ENCODE measurements around the gene PARVB. TPM values are rescaled to one million over a fixed set of nuclear protein-coding genes. Genes with fewer than 3 reads are reported as not detected.

PARVB gene
- total RNA-seq, 2 donors from 2014 or later = 7.3 to 9.2 TPM

GRCh38 chr22:44119669-44120313, 95.7 kb downstream of the PARVB start:
- intact Hi-C loops (cut with DNase I) = no loop called here
- no peaks in the 10 kb centered on the region for H3K27me3 ChIP-seq
- no peaks in the 10 kb centered on the region for H3K4me1 ChIP-seq
- H3K27ac ChIP-seq = no peak overlapping the region
- DNase-seq (no peak), ATAC-seq (no peak)
- no peaks in the 10 kb centered on the region for H3K9me3 ChIP-seq
- no peaks in the 10 kb centered on the region for H3K36me3 ChIP-seq (replicated peaks in 1 of 2; ENCODE audit: insufficient read depth in 1 of 2, low read depth in 2 of 2)
- H3K4me3 ChIP-seq = no peak overlapping the region
- WGBS, 2 donors = 87 to 88% methylated on average over 16 to 23 of the region's 23 CpGs
- TF ChIP-seq POLR2A (IDR thresholded peaks at IDR 0.05) = no peak
- TF ChIP-seq, protein P1, sequence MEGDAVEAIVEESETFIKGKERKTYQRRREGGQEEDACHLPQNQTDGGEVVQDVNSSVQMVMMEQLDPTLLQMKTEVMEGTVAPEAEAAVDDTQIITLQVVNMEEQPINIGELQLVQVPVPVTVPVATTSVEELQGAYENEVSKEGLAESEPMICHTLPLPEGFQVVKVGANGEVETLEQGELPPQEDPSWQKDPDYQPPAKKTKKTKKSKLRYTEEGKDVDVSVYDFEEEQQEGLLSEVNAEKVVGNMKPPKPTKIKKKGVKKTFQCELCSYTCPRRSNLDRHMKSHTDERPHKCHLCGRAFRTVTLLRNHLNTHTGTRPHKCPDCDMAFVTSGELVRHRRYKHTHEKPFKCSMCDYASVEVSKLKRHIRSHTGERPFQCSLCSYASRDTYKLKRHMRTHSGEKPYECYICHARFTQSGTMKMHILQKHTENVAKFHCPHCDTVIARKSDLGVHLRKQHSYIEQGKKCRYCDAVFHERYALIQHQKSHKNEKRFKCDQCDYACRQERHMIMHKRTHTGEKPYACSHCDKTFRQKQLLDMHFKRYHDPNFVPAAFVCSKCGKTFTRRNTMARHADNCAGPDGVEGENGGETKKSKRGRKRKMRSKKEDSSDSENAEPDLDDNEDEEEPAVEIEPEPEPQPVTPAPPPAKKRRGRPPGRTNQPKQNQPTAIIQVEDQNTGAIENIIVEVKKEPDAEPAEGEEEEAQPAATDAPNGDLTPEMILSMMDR (IDR thresholded peaks at IDR 0.05) = no peak

DNA sequence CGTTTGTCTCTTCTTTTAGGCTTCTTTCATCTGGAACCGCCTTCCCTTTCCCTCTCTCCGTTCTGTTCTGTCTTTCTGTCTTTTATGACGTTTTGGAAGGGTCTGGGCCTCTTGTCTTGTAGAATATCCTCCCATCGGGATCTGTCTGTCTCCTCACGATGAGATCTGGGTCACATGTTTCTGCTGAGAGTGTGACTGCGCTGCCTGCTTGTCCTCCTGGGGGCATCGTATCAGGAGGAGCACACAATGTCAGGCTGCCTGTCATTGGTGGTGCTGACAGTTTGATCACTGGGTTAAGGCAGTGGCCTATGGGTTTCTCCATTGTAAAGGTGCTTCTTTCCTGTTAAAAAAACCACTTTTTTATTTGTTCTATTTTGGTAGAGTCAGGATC, 96.2 kb downstream of the PARVB start:
- Histone ChIP-seq H3K9me3 (no peaks in the 10 kb centered on the region), H3K36me3 (replicated peaks in 1 of 2; ENCODE audit: insufficient read depth in 1 of 2, low read depth in 2 of 2) (no peaks in the 10 kb centered on the region), H3K27me3 (no peaks in the 10 kb centered on the region), H3K4me1 (no peaks in the 10 kb centered on the region), H3K4me3 (no peak overlapping the region), H3K27ac (no peak overlapping the region)
- 77 to 83% methylated on average over 8 of the region's 8 CpGs for WGBS, 2 donors
- DNase-seq = no peak
- intact Hi-C loops (cut with DNase I) = no loop called here
- TF ChIP-seq, protein P1 (IDR thresholded peaks at IDR 0.05) = no peak
- no peak for TF ChIP-seq POLR2A (IDR thresholded peaks at IDR 0.05)
- ATAC-seq = no peak

GRCh38 chr22:44125421-44125820, 101.3 kb downstream of the PARVB start:
- H3K36me3 ChIP-seq (replicated peaks in 1 of 2; ENCODE audit: insufficient read depth in 1 of 2, low read depth in 2 of 2) = no peaks in the 10 kb centered on the region
- intact Hi-C loops (cut with DNase I) = no loop called here
- H3K4me1 ChIP-seq = no peaks in the 10 kb centered on the region
- H3K27me3 ChIP-seq = no peaks in the 10 kb centered on the region
- no peak for ATAC-seq
- WGBS, 2 donors = 81 to 89% methylated on average over 6 of the region's 6 CpGs
- DNase-seq = peak in 1 of 4 donors; percentile 3
- TF ChIP-seq, protein P1 (IDR thresholded peaks at IDR 0.05) = no peak
- no peak for TF ChIP-seq POLR2A (IDR thresholded peaks at IDR 0.05)
- peaks cover 0 to 11% (median 0%) of the 10 kb centered on the region in 3 donors for H3K9me3 ChIP-seq
- no peak overlapping the region for H3K27ac ChIP-seq
- no peak overlapping the region for H3K4me3 ChIP-seq

- DNase-seq (no peak), ATAC-seq (no peak)
- H3K27ac ChIP-seq = no peak overlapping the region
- peaks cover 0 to 11% (median 0%) of the 10 kb centered on the region in 3 donors for H3K9me3 ChIP-seq
- H3K4me1 ChIP-seq = no peaks in the 10 kb centered on the region
- intact Hi-C loops (cut with DNase I) = no loop called here
- no peak overlapping the region for H3K4me3 ChIP-seq
- H3K36me3 ChIP-seq (replicated peaks in 1 of 2; ENCODE audit: insufficient read depth in 1 of 2, low read depth in 2 of 2) = no peaks in the 10 kb centered on the region
- no peaks in the 10 kb centered on the region for H3K27me3 ChIP-seq
- 82 to 96% methylated on average over 2 of the region's 2 CpGs for WGBS, 2 donors
- TF ChIP-seq, protein P1 (IDR thresholded peaks at IDR 0.05) = no peak
- TF ChIP-seq POLR2A (IDR thresholded peaks at IDR 0.05) = no peak
Observed at GRCh38 chr22:44126807-44127206, 102.7 kb downstream of the PARVB start.

GRCh38 chr22:44127356-44127755, 103.3 kb downstream of the PARVB start:
- ATAC-seq = no peak
- TF ChIP-seq POLR2A (IDR thresholded peaks at IDR 0.05) = no peak
- TF ChIP-seq, protein P1 (IDR thresholded peaks at IDR 0.05) = no peak
- DNase-seq = peak in 1 of 4 donors; percentile 36
- no peak overlapping the region for H3K4me3 ChIP-seq
- H3K27ac ChIP-seq = no peak overlapping the region
- no peaks in the 10 kb centered on the region for H3K4me1 ChIP-seq
- WGBS, 2 donors = 47 to 60% methylated on average over 1 of the region's 1 CpG
- H3K9me3 ChIP-seq = peaks cover 0 to 11% (median 0%) of the 10 kb centered on the region in 3 donors
- no peaks in the 10 kb centered on the region for H3K36me3 ChIP-seq (replicated peaks in 1 of 2; ENCODE audit: insufficient read depth in 1 of 2, low read depth in 2 of 2)
- no peaks in the 10 kb centered on the region for H3K27me3 ChIP-seq
- intact Hi-C loops (cut with DNase I) = no loop called here

All from body of pancreas (tissue), 4 donors.